Stimulated activated CD8-positive, alpha-beta memory T cell treated with anti-CD3 and anti-CD28 coated beads, Interleukin-15, amount 100 ng/mL, for 4 hours (primary cell): ENCODE data around the gene GPRC5D.

Source experiments
- DNase-seq, 2 donors: peaks; one replicate each; pipeline ENCODE4 v3.0.0-alpha.2; 2020; ENCODE audit warnings: low read depth in 2 of 2

GPRC5D gene

DNA sequence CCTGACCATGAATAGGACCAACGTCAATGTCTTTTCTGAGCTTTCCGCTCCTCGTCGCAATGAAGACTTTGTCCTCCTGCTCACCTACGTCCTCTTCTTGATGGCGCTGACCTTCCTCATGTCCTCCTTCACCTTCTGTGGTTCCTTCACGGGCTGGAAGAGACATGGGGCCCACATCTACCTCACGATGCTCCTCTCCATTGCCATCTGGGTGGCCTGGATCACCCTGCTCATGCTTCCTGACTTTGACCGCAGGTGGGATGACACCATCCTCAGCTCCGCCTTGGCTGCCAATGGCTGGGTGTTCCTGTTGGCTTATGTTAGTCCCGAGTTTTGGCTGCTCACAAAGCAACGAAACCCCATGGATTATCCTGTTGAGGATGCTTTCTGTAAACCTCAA is 43.3 kb downstream of the GPRC5D start:
- DNase-seq = no peak

DNA sequence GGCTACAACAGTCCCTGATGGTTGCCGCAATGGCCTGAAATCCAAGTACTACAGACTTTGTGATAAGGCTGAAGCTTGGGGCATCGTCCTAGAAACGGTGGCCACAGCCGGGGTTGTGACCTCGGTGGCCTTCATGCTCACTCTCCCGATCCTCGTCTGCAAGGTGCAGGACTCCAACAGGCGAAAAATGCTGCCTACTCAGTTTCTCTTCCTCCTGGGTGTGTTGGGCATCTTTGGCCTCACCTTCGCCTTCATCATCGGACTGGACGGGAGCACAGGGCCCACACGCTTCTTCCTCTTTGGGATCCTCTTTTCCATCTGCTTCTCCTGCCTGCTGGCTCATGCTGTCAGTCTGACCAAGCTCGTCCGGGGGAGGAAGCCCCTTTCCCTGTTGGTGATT is 43.7 kb downstream of the GPRC5D start:
- no peak for DNase-seq

DNA sequence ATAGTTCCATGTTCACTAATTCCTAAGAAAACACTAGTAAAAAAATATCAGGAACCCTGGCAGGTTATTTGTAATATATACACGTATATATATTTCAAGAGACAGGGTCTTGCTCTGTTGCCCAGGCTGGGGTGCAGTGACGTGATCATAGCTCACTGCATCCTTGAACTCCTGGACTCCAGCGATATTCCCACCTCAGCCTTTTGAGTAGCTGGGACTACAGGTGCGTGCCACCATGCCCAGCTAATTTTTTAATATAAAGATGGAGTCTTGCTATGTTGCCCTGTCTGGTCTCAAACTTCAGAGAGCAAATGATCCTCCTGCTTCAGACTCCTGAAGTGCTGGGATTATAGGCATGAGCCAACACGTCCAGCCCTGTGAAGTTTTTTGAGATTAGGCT is 44.4 kb downstream of the GPRC5D start:
- DNase-seq = no peak

DNA sequence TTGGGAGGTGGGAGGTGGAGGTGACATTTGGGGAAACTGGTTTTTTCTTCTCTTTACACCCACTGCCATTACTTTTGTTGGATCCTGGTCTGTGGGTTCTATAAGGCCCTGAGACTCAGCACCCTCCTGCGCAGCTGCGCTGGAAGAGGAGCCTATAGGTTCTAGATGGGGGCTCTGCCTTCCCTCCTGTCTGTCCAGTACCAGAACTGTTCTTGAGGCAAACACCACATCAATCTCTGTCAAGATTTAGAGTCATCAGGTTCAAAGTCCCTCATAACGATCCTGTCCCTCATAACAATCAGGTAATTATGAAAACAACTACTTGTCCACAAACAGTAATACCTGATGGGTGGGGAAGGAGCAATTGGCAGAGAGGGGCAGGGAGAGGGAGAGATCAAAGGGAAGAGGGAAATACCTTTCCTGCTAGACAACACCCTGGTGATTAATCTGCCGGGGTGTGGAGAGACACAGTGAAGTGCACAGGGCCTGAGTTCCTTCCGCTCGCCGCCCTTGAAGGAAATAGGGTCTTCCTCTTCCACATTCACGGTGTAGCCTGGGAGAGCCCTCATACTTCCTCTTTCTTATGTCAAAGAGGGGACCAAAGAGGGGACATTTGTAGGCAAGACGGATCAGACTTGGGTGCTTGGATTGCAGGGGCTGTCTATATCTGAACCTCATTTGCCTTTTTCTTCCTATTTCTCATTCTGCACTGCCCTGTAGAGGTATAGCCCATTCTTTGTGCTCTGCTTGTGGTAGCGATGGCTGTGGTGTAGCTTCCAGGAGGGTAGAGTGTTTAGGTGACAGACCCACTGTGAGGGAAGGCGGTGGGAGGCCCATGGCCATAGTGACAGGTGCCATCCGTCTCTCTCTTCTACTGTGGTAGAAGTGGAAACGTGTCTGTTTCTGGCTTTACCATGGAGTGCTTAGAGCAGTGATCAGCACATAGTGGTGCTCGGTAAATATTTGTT is 48.0 kb downstream of the GPRC5D start:
- no peak for DNase-seq

DNA sequence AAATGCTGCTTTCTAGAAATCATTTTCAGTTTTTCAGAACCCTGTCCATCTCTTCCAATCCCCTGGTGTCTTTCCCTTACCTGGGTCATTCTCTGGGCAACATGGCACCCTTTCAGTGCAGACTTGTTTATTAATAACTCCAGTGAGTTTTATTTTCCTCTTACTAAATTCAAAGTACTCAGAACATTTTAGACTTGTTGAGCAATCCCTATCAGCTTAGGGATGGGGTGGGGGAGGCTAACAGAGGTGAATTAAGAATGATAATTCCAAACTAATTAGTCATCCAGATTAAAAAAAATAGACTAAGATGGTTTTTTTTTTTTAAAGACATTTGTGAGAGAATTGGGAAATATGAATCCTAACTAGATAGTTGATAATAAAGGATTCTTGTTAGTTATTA is 49.9 kb downstream of the GPRC5D start:
- DNase-seq = no peak

DNA sequence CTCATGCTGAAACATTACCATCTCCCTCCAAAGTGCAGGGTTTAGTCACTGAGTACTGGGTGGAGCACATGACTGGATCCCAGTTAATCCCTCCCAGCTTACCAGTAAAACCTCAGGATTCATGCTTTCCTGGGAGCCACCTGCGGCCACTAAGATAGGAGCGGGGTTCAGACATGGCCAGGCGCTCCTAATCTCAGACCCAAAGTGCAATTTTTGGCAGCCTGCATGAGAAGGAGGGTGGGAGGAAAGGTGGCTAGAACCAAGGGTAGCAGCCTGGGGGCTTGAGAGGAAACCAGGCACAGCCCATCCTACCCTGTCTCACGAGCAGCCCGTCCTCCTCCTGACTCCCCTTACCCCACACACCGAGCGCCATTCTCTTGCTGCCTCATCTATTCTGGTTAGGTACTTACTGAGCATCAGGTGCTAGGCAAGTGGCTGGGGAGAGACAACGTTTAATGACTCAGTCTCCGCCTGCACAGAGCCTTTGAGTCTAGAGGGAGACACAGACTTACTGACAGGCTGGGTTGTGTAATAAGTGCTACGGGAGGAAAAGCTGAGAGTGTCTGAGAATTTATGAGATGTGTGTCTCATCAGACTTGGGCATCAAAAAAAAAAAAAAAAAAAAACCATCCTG is 50.7 kb downstream of the GPRC5D start:
- DNase-seq = no peak

DNA sequence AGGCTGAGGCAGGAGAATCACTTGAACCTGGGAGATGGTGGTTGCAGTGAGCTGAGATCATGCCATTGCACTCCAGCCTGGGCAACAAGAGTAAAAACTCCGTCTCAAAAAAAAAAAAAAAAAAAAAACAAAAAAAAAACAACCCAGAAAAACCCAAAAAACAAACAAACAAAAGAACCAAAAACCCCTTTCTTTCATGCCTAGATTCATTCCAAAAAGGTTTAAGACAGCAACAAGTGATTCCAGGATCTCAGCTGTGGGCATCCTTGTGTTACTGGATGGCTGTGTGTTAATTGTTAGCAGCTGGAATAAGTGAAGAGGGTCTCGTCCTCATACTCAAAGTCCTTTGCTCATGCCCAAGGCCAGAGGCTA is 51.2 kb downstream of the GPRC5D start:
- DNase-seq = no peak

DNA sequence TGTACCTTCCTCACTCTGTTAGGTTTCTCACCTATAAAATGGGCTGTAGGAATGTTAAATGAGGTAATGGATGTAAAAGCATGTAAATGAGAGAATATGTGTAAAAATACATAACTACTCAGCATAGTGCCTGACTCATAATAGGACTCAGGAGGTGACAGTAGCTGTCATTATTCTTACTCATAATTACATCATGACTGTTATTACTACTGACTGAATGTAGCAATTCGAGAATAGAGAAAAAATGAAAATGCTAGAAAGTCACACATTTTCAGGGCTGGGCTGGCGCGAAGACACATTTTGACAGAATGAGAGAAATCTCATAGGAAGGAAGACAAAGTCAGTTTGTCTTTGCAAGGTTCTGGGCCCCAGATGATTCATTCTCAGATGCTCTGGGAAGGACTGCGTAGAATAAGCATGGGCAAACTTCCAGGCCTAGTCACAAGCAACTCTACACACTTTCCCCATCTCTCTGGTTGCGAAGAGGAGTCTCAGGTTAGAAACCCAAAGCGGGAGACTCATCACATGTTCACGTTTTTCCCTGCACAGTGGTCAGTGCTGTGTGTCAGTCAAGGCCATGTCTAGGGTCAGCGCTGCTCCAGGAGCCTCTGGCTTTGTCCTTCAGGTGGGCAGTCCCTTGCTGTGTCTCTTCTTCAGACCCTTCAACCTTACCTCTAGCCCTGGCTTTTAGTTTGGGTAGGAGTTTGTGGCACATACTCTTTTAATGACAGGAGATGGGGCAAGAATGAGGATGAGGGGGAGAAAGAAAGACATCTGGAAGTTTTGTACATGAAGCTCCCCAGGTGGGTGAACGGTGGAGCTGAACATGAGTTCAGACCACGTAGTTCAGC is 52.2 kb downstream of the GPRC5D start:
- DNase-seq = no peak

DNA sequence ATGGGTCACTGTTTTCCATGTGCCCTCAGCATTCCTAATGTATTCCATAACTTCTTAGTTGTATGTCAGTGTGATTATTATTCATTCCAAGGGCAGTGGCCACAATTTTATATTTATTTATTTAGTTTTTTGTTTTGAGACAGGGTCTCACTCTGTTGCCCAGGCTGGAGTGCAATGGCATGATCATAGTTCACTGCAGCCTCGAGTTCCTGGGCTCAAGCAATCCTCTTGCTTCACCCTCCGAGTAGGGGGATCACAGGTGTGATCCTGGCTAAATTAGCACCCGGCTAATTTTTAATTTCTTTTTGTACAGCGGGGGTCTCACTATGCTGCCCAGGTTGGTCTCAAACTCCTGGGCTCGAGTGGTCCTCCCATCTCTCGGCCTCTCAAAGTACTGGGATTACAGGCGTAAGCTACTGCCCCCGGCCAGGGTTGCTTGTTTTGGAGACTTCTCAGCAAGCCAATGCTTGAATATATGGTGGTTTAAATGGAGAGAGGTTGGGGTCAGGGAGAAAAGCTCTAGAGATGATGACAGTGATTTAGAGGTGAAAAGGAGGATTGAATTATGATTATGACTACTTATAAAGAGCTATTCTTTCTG is 53.0 kb downstream of the GPRC5D start:
- DNase-seq = no peak

DNA sequence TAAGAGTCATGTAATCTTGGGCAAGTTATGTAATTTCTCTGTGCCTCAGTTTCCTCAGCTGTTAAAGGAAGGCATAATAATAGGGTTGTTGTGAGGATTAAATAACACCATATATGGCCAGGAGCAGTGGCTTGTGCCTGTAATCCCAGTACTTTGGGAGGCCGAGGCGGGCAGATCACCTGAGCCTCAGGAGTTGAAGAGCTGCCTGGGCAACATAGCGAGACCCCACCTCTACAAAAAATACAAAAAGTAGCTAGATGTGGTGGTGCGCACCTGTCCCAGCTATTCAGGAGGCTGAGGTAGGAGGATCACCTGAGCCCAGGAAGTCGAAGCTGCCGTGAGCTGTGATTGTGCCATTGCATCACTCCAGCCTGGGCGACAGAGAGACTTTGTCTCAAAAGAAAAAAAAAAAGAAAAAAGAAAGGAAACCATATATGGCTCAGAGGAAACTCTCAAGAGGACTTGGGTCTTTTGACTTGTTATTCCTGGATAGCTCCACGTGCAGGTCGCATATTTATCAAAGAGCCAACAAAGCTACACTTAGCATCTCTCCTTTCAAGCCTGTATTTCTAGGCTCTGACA is 53.7 kb downstream of the GPRC5D start:
- DNase-seq = no peak

DNA sequence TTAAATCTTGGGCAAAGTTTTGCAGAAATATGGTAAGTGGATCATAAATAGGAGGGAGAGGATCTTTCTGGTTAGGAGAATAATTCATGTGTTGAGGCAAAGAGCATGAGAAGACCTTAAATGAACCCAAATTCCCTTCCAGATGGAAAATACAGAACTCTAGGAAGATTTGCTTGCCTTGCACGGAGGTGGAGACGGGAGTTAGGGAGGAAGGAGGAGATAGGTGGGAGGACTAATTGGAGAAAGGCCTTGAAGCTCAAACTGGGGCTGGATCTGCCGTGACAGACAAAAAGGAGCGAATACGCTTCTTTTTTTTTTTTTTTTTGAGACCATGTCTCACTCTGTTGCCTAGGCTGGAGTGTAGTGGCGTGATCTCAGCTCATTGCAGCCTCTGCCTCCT is 54.7 kb downstream of the GPRC5D start:
- no peak for DNase-seq

DNA sequence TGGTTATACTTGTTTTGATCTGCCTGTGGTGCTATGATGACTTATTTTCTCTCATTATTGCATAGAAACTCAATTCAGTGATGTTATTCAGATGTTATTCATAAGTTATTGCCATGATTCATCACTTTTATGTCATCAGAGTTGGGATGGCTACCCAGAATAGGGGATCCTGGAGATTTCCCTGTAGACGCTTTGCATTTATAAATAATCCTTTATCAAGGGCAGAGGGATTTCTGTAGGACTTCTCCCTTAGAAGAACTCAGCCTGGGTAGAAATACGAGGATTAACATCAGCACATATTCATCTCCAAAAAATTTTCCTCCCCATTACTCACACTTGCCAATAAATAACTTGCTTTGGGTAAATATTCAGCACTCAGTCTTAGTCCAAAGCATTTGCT is 55.7 kb downstream of the GPRC5D start:
- DNase-seq = no peak

DNA sequence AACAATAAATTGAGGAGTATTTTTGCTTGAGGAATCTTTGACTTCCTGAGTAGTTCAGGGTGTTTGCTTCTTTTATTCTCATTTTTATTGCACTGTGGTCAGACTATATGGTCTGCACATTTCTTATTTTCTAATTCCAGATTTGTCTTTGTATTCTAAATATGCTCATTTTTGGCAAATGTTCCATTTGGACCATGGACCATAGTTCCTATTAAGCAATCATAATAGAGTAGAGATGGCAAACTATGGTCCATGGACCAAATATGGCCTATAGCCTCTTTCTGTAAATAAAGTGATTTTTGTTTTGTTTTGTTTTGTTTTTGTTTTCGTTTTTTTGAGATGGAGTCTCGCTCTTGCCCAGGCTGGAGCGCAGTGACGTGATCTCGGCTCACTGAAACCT is 58.5 kb downstream of the GPRC5D start:
- no peak for DNase-seq

DNA sequence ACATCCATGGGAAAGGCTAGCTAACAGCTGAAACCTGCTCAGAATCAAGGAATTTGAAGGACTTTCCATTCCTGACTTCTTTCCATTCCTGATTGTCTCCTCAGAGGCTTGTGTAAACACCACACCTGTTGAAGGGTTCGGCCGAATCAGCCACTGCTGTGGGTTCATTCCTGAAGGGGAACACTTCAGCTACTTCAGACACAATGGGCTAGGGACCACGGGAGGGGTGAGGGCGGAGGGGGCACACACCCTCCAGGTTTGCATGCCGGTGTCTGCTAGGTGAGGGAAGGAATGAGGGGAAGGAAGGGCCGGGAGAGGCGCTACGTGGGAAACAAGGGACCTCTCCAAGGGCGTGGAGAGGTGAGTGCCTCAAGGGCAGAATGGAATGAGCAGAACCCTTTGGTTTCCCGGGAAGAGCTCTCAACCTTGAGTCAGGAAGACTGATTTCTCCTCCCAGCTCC is 59.3 kb downstream of the GPRC5D start:
- no peak for DNase-seq

DNA sequence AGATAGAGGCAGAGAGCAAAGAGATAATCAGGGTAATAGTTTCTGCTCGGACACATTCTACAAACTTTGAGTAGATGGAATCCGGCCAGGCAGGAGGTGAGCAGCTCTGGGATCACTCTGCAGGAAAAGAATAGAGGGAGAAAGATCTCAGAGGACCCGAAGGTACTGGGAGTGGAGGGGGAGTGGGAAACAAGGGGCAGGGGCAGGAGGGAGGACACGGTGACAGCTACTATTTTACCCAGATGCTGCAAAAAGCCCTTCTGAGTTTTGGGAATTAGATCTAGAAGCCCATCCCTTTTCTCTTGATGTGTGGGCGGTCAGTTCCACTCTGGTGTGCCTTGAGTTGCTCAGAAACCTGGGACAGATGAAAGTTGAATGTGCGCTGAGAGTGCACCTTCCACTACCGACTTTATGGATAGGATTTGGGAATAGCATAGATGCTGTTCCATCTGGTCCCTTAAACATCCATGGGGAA is 60.1 kb downstream of the GPRC5D start:
- no peak for DNase-seq

DNA sequence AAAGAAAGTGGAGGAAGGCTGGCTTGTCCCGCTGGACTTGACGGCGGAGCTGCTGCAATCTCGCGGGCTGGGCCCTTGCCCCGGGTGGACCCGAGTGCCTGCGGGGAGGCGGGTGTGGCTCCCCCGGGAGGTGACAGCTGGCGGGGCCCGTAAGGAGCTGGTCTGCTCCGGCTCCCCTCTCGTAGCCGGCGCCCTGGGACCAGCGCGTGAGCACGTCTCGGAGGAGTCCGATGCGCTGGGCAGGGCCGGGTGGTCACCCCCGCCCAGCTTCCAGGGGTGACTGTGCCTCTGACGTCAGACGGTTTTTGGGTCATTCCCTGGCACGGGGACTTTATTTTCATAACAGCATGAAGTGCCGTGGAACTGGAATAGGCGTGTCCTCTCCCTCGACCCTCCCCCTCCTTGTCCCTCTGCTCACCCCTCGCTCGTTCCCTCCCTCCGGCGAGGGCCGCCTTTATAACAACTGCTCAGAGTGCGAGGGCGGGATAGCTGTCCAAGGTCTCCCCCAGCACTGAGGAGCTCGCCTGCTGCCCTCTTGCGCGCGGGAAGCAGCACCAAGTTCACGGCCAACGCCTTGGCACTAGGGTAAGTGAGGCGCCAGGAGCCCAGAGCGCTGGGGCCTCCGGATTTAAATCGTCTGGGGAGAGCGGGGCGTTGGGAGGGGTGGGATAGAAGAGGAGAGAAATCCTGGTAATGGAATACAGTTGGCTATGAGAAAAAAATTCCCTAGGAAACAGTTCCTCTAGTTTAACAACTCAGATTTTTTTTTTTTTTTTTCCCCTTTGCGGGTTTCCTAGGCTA is 60.7 kb downstream of the GPRC5D start, which contains the start of gene GPRC5A:
Gene GPRC5A, plus strand, starts transcription at position 483 of the 801 bp plus-strand sequence. CDS start 16,688 bp downstream, outside the sequence.
- no peak for DNase-seq
